Osteocyte (in vitro differentiated cells): ENCODE results near the gene MKS1. TPM values are rescaled to one million over a fixed set of nuclear protein-coding genes. Genes with fewer than 3 reads are reported as not detected.
A peak's percentile ranks its signal among the peaks of the same experiment; 100 is the strongest.

Experiments used
- DNase-seq: peaks from one replicate; pipeline ENCODE4 v3.0.0; 2021; ENCODE audit warnings: mixed read lengths; ENCODE audit not compliant: unreplicated experiment; ENCODE audit errors: extremely low spot score
- H3K27ac Mint-ChIP-seq: one replicate; pipeline ENCODE4 v1.8.0; 2021; ENCODE audit warnings: mild to moderate bottlenecking, mixed read lengths; ENCODE audit not compliant: unreplicated experiment
- H3K27me3 Mint-ChIP-seq: one replicate; pipeline ENCODE4 v1.8.0; 2021; ENCODE audit warnings: mixed read lengths; ENCODE audit not compliant: unreplicated experiment
- H3K36me3 Mint-ChIP-seq: one replicate; pipeline ENCODE4 v1.8.0; 2021; ENCODE audit warnings: mixed read lengths; ENCODE audit not compliant: unreplicated experiment
- H3K4me1 Mint-ChIP-seq: one replicate; pipeline ENCODE4 v1.8.0; 2021; ENCODE audit warnings: mixed read lengths; ENCODE audit not compliant: unreplicated experiment
- H3K4me3 Mint-ChIP-seq: one replicate; pipeline ENCODE4 v1.8.0; 2021; ENCODE audit warnings: mild to moderate bottlenecking, moderate library complexity, mixed read lengths; ENCODE audit not compliant: unreplicated experiment
- H3K9me3 Mint-ChIP-seq: one replicate; pipeline ENCODE4 v1.8.0; 2021; ENCODE audit warnings: mixed read lengths; ENCODE audit not compliant: unreplicated experiment
- CTCF ChIP-seq: fragments of 200-600 bp; sonication (generic); IDR thresholded peaks from 2 replicates; pipeline ENCODE4 v1.5.0; 2021; ENCODE audit warnings: antibody characterized with exemption, mild to moderate bottlenecking, moderate library complexity
- total RNA-seq: library from RNA; stranded (reverse); gene quantifications from 2 replicates; pipeline ENCODE4 v1.2.1, GENCODE V29; 2021

The MKS1 gene
- total RNA-seq, 1 donor from 2014 or later = 24.1 TPM

GRCh38 chr17:58172369-58173071, 46.5 kb downstream of the MKS1 start:
- TF ChIP-seq CTCF = peak; percentile 20
- Mint-ChIP-seq H3K4me1 (no peaks in the 10 kb centered on the region), H3K4me3 (no peak overlapping the region), H3K9me3 (no peaks in the 10 kb centered on the region), H3K27ac (no peak overlapping the region), H3K27me3 (peaks cover 27% of the 10 kb centered on the region), H3K36me3 (no peaks in the 10 kb centered on the region)
- DNase-seq = no peak

- no peak for DNase-seq
- H3K4me1 Mint-ChIP-seq = no peaks in the 10 kb centered on the region
- H3K9me3 Mint-ChIP-seq = no peaks in the 10 kb centered on the region
- TF ChIP-seq CTCF = no peak
- no peaks in the 10 kb centered on the region for H3K36me3 Mint-ChIP-seq
- peaks cover 32% of the 10 kb centered on the region for H3K27me3 Mint-ChIP-seq
- H3K27ac Mint-ChIP-seq = no peak overlapping the region
- H3K4me3 Mint-ChIP-seq = no peak overlapping the region
These were observed 48.4 kb downstream of the MKS1 start for GRCh38 chr17:58170622-58171021.

- no peak for TF ChIP-seq CTCF
- Mint-ChIP-seq H3K27me3 (peaks cover 49% of the 10 kb centered on the region), H3K27ac (no peak within 1 kb of the TSS), H3K4me3 (no peak within 1 kb of the TSS), H3K4me1 (no peaks in the 10 kb centered on the region), H3K36me3 (no peaks in the 10 kb centered on the region), H3K9me3 (no peaks in the 10 kb centered on the region)
- DNase-seq = no peak
These were observed 52.4 kb downstream of the MKS1 start, which contains the start of gene OR4D2 for GRCh38 chr17:58166682-58167081. OR4D2 (plus strand) TSS chr17:58166982; CDS start chr17:58169656, 2,674 bp downstream.

GRCh38 chr17:58165981-58166380, 53.1 kb downstream of the MKS1 start:
- no peaks in the 10 kb centered on the region for H3K36me3 Mint-ChIP-seq
- no peak for DNase-seq
- no peaks in the 10 kb centered on the region for H3K4me1 Mint-ChIP-seq
- H3K4me3 Mint-ChIP-seq = no peak overlapping the region
- H3K27ac Mint-ChIP-seq = no peak overlapping the region
- peaks cover 52% of the 10 kb centered on the region for H3K27me3 Mint-ChIP-seq
- no peak for TF ChIP-seq CTCF
- H3K9me3 Mint-ChIP-seq = no peaks in the 10 kb centered on the region

- peaks cover 67% of the 10 kb centered on the region for H3K27me3 Mint-ChIP-seq
- no peak overlapping the region for H3K4me3 Mint-ChIP-seq
- TF ChIP-seq CTCF = no peak
- H3K9me3 Mint-ChIP-seq = no peaks in the 10 kb centered on the region
- no peak for DNase-seq
- peaks cover 8% of the 10 kb centered on the region for H3K4me1 Mint-ChIP-seq
- H3K27ac Mint-ChIP-seq = no peak overlapping the region
- no peaks in the 10 kb centered on the region for H3K36me3 Mint-ChIP-seq
These were observed 57.5 kb downstream of the MKS1 start for GRCh38 chr17:58161566-58161965.
